ENCODE measurements around the gene MVB12B.

Gene MVB12B

GRCh38 chr9:126429190-126429589 lies 102.6 kb downstream of the MVB12B start:
- peaks cover 5 to 26% (median 9%) of the 10 kb centered on the region in 3 donors for H3K36me3 ChIP-seq
- no peak overlapping the region for H3K27ac ChIP-seq
- no peaks in the 10 kb centered on the region for H3K9me3 ChIP-seq
- no peak overlapping the region for H3K4me3 ChIP-seq
- H3K27me3 ChIP-seq: no peaks in the 10 kb centered on the region
- no peak for TF ChIP-seq CTCF (IDR thresholded peaks at IDR 0.05)
- no peaks in the 10 kb centered on the region for H3K4me1 ChIP-seq
- intact Hi-C loops (cut with DNase I; ENCODE audit: low total_unique reads): no loop called here
- no peak for DNase-seq

- intact Hi-C loops (cut with DNase I; ENCODE audit: low total_unique reads): no loop called here
- Histone ChIP-seq H3K36me3 (peaks cover 0 to 20% (median 6%) of the 10 kb centered on the region in 3 donors), H3K27ac (no peak overlapping the region), H3K4me1 (no peaks in the 10 kb centered on the region), H3K4me3 (no peak overlapping the region), H3K9me3 (no peaks in the 10 kb centered on the region), H3K27me3 (no peaks in the 10 kb centered on the region)
- TF ChIP-seq CTCF (IDR thresholded peaks at IDR 0.05): no peak
- DNase-seq: no peak
These were observed 103.5 kb downstream of the MVB12B start for GRCh38 chr9:126430124-126430523.

GRCh38 chr9:126431077-126431742 lies 104.6 kb downstream of the MVB12B start:
- TF ChIP-seq CTCF (IDR thresholded peaks at IDR 0.05): no peak
- H3K4me3 ChIP-seq: no peak overlapping the region
- no peak for DNase-seq
- peaks cover 0 to 20% (median 6%) of the 10 kb centered on the region in 3 donors for H3K36me3 ChIP-seq
- intact Hi-C loops (cut with DNase I; ENCODE audit: low total_unique reads): no loop called here
- H3K9me3 ChIP-seq: no peaks in the 10 kb centered on the region
- no peaks in the 10 kb centered on the region for H3K4me1 ChIP-seq
- H3K27me3 ChIP-seq: no peaks in the 10 kb centered on the region
- no peak overlapping the region for H3K27ac ChIP-seq

- Histone ChIP-seq H3K36me3 (peaks cover 0 to 20% (median 6%) of the 10 kb centered on the region in 3 donors), H3K27me3 (no peaks in the 10 kb centered on the region), H3K4me1 (no peaks in the 10 kb centered on the region), H3K4me3 (no peak overlapping the region), H3K27ac (no peak overlapping the region), H3K9me3 (no peaks in the 10 kb centered on the region)
- intact Hi-C loops (cut with DNase I; ENCODE audit: low total_unique reads): no loop called here
- DNase-seq: peak in 1 of 2 donors; percentile 19
- TF ChIP-seq CTCF (IDR thresholded peaks at IDR 0.05): no peak
These were observed 106.0 kb downstream of the MVB12B start for GRCh38 chr9:126432659-126433058.

- Histone ChIP-seq H3K4me1 (no peaks in the 10 kb centered on the region), H3K4me3 (no peak overlapping the region), H3K9me3 (no peaks in the 10 kb centered on the region), H3K27me3 (no peaks in the 10 kb centered on the region), H3K36me3 (peaks cover 0 to 16% (median 0%) of the 10 kb centered on the region in 3 donors), H3K27ac (no peak overlapping the region)
- DNase-seq: no peak
- intact Hi-C loops (cut with DNase I; ENCODE audit: low total_unique reads): no loop called here
- no peak for TF ChIP-seq CTCF (IDR thresholded peaks at IDR 0.05)
These were observed 108.5 kb downstream of the MVB12B start for GRCh38 chr9:126435105-126435504.
